ENCODE measurements around the gene RPS15. TPM values are rescaled to one million over a fixed set of nuclear protein-coding genes. Genes with fewer than 3 reads are reported as not detected.

The RPS15 gene
- total RNA-seq, 2 experiments from 2014 or later, result 1,642 to 1,717 TPM

DNA sequence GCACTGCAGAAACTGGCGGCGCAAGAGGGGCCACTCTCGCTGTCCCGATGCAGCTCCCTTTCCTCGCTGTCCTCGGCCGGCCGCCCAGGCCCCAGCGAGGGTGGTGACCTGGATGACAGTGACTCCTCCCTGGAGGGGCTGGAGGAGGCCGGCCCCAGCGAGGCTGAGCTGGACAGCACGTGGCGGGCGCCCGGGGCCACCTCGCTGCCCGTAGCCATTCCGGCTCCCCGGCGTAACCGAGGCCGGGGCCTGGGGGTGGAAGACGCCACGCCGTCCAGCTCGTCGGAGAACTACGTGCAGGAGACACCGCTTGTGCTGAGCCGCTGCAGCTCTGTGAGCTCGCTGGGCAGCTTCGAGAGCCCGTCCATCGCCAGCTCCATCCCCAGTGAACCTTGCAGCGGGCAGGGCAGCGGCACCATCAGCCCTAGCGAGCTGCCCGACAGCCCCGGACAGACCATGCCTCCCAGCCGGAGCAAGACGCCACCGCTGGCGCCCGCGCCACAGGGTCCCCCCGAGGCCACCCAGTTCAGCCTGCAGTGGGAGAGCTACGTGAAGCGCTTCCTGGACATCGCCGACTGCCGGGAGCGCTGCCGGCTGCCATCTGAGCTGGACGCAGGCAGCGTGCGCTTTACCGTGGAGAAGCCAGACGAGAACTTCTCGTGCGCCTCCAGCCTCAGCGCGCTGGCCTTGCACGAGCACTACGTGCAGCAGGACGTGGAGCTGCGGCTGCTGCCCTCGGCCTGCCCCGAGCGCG, 28.4 kb downstream of the RPS15 start:
- Mint-ChIP-seq H3K4me3 (no peak overlapping the region), H3K4me1 (ENCODE audit: low read depth) (peaks cover 5% of the 10 kb centered on the region), H3K9me3 (no peaks in the 10 kb centered on the region), H3K27ac (no peak overlapping the region), H3K36me3 (no peaks in the 10 kb centered on the region), H3K27me3 (peaks cover 8% of the 10 kb centered on the region)
- ChIA-PET POLR2A (interaction anchor here (1.4 kb wide), 1 partner anchor 8 kb away, joined by 3 read pairs; no protein-coding TSS in a partner anchor), CTCF (interaction anchor here (1.0 to 2.5 kb wide), 7 partner anchors 8 to 22 kb away, joined by 3 to 20 read pairs (median 5); no protein-coding TSS in a partner anchor)
- no peak for DNase-seq
- intact Hi-C loops (cut with micrococcal nuclease), result no loop called here

DNA sequence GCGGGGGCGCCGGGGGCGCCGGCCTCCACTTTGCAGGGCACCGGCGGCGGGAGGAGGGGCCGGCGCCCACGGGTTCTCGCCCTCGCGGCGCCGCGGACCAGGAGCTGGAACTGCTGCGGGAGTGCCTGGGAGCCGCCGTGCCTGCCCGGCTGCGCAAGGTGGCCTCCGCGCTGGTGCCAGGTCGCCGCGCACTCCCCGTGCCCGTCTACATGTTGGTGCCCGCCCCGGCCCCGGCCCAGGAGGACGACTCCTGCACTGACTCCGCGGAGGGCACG, 29.0 kb downstream of the RPS15 start:
- intact Hi-C loops (cut with micrococcal nuclease), result no loop called here
- Mint-ChIP-seq H3K4me3 (no peak overlapping the region), H3K27me3 (peaks cover 8% of the 10 kb centered on the region), H3K4me1 (ENCODE audit: low read depth) (peaks cover 9% of the 10 kb centered on the region), H3K27ac (no peak overlapping the region), H3K36me3 (no peaks in the 10 kb centered on the region), H3K9me3 (no peaks in the 10 kb centered on the region)
- CTCF ChIA-PET, result interaction anchor here (1.2 to 2.5 kb wide), 3 partner anchors 8 to 22 kb away, joined by 3 to 20 read pairs (median 14); no protein-coding TSS in a partner anchor
- DNase-seq, result no peak
- POLR2A ChIA-PET, result interaction anchor here (1.4 kb wide), 1 partner anchor 8 kb away, joined by 3 read pairs; no protein-coding TSS in a partner anchor

DNA sequence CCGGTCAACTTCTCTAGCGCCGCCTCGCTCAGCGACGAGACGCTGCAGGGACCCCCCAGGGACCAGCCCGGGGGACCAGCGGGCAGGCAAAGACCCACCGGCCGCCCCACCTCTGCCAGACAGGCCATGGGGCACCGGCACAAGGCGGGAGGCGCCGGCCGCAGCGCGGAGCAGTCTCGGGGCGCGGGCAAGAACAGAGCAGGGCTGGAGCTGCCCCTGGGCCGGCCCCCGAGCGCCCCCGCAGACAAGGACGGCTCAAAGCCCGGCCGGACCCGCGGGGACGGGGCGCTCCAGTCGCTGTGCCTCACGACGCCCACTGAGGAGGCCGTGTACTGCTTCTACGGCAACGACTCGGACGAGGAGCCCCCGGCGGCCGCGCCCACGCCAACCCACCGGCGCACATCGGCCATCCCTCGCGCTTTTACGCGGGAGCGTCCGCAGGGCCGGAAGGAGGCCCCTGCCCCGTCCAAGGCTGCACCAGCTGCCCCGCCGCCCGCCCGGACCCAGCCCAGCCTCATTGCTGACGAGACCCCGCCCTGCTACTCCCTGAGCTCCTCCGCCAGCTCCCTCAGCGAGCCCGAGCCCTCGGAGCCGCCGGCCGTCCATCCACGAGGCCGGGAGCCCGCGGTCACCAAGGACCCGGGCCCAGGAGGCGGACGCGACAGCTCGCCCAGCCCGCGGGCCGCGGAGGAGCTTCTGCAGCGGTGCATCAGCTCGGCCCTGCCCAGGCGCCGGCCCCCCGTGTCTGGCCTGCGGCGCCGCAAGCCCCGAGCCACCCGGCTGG, 29.5 kb downstream of the RPS15 start:
- intact Hi-C loops (cut with micrococcal nuclease), result no loop called here
- DNase-seq, result no peak
- H3K4me3 Mint-ChIP-seq, result no peak overlapping the region
- peaks cover 8% of the 10 kb centered on the region for H3K27me3 Mint-ChIP-seq
- ChIA-PET POLR2A (interaction anchor here (1.4 to 2.1 kb wide), 2 partner anchors 7 to 23 kb away, joined by 3 to 5 read pairs; no protein-coding TSS in a partner anchor), CTCF (interaction anchor here (1.2 to 3.4 kb wide), 4 partner anchors 9 to 23 kb away, joined by 3 to 20 read pairs (median 14); no protein-coding TSS in a partner anchor)
- no peak overlapping the region for H3K27ac Mint-ChIP-seq
- peaks cover 9% of the 10 kb centered on the region for H3K4me1 Mint-ChIP-seq (ENCODE audit: low read depth)
- no peaks in the 10 kb centered on the region for H3K36me3 Mint-ChIP-seq
- H3K9me3 Mint-ChIP-seq, result no peaks in the 10 kb centered on the region

DNA sequence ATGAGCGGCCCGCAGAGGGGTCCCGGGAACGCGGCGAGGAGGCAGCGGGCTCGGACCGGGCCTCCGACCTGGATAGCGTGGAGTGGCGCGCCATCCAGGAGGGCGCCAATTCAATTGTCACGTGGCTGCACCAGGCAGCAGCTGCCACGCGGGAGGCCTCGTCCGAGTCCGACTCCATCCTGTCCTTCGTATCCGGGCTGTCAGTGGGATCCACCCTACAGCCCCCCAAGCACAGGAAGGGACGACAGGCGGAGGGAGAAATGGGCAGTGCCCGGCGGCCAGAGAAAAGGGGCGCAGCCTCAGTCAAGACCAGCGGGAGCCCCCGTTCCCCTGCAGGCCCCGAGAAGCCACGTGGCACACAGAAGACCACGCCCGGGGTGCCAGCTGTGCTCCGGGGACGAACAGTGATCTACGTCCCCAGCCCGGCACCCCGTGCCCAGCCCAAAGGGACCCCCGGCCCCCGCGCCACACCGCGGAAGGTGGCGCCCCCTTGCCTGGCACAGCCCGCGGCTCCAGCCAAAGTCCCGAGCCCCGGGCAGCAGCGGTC, 30.2 kb downstream of the RPS15 start:
- DNase-seq, result no peak
- Mint-ChIP-seq H3K27ac (no peak overlapping the region), H3K36me3 (no peaks in the 10 kb centered on the region), H3K27me3 (peaks cover 8% of the 10 kb centered on the region), H3K9me3 (no peaks in the 10 kb centered on the region), H3K4me3 (no peak overlapping the region), H3K4me1 (ENCODE audit: low read depth) (peaks cover 9% of the 10 kb centered on the region)
- POLR2A ChIA-PET, result interaction anchor here (2.1 kb wide), 1 partner anchor 23 kb away, joined by 5 read pairs; no protein-coding TSS in a partner anchor
- CTCF ChIA-PET, result interaction anchor here (1.3 to 3.4 kb wide), 2 partner anchors 24 to 189 kb away, joined by 5 to 13 read pairs; no protein-coding TSS in a partner anchor
- intact Hi-C loops (cut with micrococcal nuclease), result no loop called here

DNA sequence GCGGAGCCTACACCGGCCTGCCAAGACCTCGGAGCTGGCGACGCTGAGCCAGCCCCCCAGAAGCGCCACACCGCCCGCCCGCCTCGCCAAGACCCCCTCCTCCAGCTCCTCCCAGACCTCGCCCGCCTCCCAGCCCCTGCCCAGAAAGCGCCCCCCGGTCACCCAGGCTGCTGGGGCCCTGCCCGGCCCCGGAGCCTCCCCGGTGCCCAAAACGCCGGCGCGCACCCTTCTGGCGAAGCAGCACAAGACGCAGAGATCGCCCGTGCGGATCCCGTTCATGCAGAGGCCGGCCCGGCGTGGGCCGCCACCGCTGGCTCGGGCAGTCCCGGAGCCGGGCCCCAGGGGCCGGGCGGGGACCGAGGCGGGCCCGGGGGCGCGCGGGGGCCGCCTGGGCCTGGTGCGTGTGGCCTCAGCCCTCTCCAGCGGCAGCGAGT, 30.6 kb downstream of the RPS15 start:
- intact Hi-C loops (cut with micrococcal nuclease), result no loop called here
- peak; percentile 45 for DNase-seq
- no peaks in the 10 kb centered on the region for H3K9me3 Mint-ChIP-seq
- no peak overlapping the region for H3K27ac Mint-ChIP-seq
- peaks cover 9% of the 10 kb centered on the region for H3K4me1 Mint-ChIP-seq (ENCODE audit: low read depth)
- CTCF ChIA-PET, result interaction anchor here (1.3 to 3.4 kb wide), 2 partner anchors 24 to 189 kb away, joined by 5 to 13 read pairs; no protein-coding TSS in a partner anchor
- H3K27me3 Mint-ChIP-seq, result peaks cover 8% of the 10 kb centered on the region
- peak overlapping the region; percentile 8 for H3K4me3 Mint-ChIP-seq
- POLR2A ChIA-PET, result interaction anchor here (2.1 kb wide), 1 partner anchor 24 kb away, joined by 5 read pairs; no protein-coding TSS in a partner anchor
- H3K36me3 Mint-ChIP-seq, result no peaks in the 10 kb centered on the region

DNA sequence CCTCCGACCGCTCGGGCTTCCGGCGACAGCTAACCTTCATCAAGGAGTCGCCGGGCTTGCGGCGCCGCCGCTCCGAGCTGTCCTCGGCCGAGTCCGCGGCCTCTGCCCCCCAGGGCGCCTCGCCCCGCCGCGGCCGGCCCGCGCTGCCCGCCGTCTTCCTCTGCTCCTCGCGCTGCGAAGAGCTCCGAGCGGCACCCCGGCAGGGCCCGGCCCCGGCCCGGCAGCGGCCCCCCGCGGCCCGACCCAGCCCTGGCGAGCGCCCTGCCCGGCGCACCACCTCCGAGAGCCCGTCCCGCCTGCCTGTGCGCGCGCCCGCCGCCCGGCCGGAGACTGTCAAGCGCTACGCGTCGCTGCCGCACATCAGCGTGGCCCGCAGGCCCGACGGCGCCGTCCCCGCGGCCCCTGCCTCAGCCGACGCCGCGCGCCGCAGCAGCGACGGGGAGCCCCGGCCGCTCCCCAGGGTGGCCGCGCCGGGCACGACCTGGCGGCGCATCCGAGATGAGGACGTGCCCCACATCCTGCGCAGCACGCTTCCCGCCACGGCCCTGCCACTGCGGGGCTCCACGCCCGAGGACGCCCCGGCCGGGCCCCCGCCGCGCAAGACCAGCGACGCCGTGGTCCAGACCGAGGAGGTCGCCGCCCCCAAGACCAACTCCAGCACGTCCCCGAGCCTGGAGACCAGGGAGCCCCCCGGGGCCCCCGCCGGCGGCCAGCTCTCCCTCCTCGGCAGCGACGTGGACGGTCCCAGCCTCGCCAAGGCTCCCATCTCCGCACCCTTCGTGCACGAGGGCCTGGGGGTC, 31.3 kb downstream of the RPS15 start:
- peaks cover 8% of the 10 kb centered on the region for H3K27me3 Mint-ChIP-seq

DNA sequence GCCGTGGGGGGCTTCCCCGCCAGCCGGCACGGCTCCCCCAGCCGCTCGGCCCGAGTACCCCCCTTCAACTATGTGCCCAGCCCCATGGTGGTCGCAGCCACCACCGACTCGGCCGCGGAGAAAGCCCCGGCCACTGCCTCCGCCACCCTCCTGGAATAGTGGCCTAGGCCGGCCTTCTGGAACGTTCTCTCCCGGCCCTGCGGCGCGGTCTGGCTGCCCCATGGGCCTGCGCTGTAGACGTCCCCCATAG, 31.8 kb downstream of the RPS15 start:
- Mint-ChIP-seq H3K4me1 (ENCODE audit: low read depth) (peaks cover 9% of the 10 kb centered on the region), H3K4me3 (peak overlapping the region; percentile 53), H3K36me3 (peaks cover 2% of the 10 kb centered on the region), H3K27ac (no peak overlapping the region), H3K9me3 (no peaks in the 10 kb centered on the region), H3K27me3 (peaks cover 8% of the 10 kb centered on the region)
- ChIA-PET CTCF (interaction anchor here (3.4 kb wide), 1 partner anchor 25 kb away, joined by 13 read pairs; no protein-coding TSS in a partner anchor), POLR2A (no interaction called here)
- DNase-seq, result no peak
- intact Hi-C loops (cut with micrococcal nuclease), result loop anchor here (5.0 kb wide), 1 partner anchor 33 kb away; the partner anchor contains the start of gene RPS15

More for the DNA sequence above, 31.3 kb downstream of the RPS15 start:
- Mint-ChIP-seq H3K27ac (no peak overlapping the region), H3K36me3 (peaks cover 2% of the 10 kb centered on the region), H3K4me1 (ENCODE audit: low read depth) (peaks cover 9% of the 10 kb centered on the region), H3K4me3 (no peak overlapping the region), H3K9me3 (no peaks in the 10 kb centered on the region)
- intact Hi-C loops (cut with micrococcal nuclease), result loop anchor here (5.0 kb wide), 1 partner anchor 32 kb away; the partner anchor contains the start of gene RPS15
- ChIA-PET POLR2A (interaction anchor here (2.1 kb wide), 1 partner anchor 24 kb away, joined by 5 read pairs; no protein-coding TSS in a partner anchor), CTCF (interaction anchor here (1.3 to 3.4 kb wide), 2 partner anchors 25 to 190 kb away, joined by 5 to 13 read pairs; no protein-coding TSS in a partner anchor)
- DNase-seq, result peak; percentile 31

DNA sequence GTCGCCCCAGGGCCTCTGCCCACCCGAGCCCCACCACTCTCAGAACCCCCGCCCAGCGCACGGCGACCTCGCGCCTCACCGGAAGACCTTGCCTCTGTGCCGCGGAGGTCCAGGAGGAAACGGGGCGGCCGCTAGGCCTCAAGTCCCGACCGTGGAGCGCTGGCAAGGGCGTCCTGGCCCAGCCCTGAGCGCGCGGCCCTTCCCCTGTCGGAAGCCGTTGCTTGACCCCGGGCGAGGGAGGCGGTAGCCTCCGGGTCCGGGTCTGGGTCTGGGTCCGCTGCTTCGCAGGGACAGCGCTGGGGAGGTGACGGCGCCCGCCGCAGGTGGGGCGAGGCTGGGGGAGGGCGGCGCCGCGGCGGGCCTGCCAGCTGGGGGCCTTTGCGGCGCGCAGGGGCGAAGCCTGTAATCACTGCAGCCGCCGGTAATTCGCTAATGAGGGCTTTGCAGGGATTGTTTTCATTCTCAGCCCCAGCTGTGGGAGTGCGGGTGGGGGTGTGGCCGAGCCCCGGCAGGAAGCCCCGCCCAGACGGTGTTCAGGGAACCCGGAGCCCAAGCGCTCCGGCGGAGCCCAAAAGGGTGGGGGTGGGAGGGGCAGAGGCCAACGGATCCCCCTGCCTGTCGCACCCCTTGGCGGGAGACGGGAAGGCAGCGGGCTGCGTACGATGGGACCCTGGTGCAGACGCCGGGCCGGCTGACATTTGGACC, 32.3 kb downstream of the RPS15 start:
- no peaks in the 10 kb centered on the region for H3K9me3 Mint-ChIP-seq
- POLR2A ChIA-PET, result interaction anchor here (0.7 to 1.0 kb wide), 2 partner anchors 22 to 30 kb away, joined by 3 to 4 read pairs; no protein-coding TSS in a partner anchor
- CTCF ChIA-PET, result interaction anchor here (3.4 kb wide), 1 partner anchor 26 kb away, joined by 13 read pairs; no protein-coding TSS in a partner anchor
- peaks cover 9% of the 10 kb centered on the region for H3K4me1 Mint-ChIP-seq (ENCODE audit: low read depth)
- DNase-seq, result peak; percentile 77
- H3K4me3 Mint-ChIP-seq, result peak overlapping the region; percentile 53
- H3K27ac Mint-ChIP-seq, result no peak overlapping the region
- peaks cover 8% of the 10 kb centered on the region for H3K27me3 Mint-ChIP-seq
- intact Hi-C loops (cut with micrococcal nuclease), result loop anchor here (5.0 kb wide), 1 partner anchor 33 kb away; the partner anchor contains the start of gene RPS15
- H3K36me3 Mint-ChIP-seq, result peaks cover 2% of the 10 kb centered on the region

DNA sequence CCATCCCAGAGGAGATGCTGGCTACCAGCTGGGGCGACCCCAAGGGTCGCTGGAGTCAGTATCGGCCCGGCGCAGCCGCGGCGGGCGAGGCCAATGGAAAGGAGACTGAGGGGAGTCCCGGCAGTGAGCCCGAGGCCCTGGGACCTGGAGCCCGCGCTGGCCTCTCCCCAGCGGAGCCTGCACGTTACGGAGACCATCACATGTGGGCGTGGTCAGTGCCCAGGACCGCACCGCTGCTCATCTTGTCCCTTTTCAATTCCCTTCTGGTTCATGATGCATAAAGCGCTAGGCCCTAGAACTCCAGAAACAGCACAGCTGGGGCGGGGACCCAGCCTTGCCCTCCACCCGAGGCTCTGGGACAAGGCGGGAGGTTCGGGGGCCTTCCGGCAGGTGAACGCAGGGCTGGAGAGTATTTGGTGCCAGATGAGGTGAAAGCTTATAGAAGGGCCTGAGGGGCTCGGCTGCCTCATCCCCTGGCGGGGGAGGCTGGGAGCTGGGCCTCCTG, 32.9 kb downstream of the RPS15 start:
- ChIA-PET POLR2A (interaction anchor here (0.7 to 2.2 kb wide), 3 partner anchors 15 to 31 kb away, joined by 3 to 7 read pairs (median 4); no protein-coding TSS in a partner anchor), CTCF (interaction anchor here (1.1 to 3.4 kb wide), 3 partner anchors 16 to 26 kb away, joined by 3 to 13 read pairs (median 5); no protein-coding TSS in a partner anchor)
- peaks cover 9% of the 10 kb centered on the region for H3K4me1 Mint-ChIP-seq (ENCODE audit: low read depth)
- intact Hi-C loops (cut with micrococcal nuclease), result loop anchor here (5.0 kb wide), 1 partner anchor 34 kb away; the partner anchor contains the start of gene RPS15
- no peak overlapping the region for H3K27ac Mint-ChIP-seq
- peaks cover 7% of the 10 kb centered on the region for H3K27me3 Mint-ChIP-seq
- no peaks in the 10 kb centered on the region for H3K9me3 Mint-ChIP-seq
- DNase-seq, result peak; percentile 49
- H3K36me3 Mint-ChIP-seq, result peaks cover 2% of the 10 kb centered on the region
- no peak overlapping the region for H3K4me3 Mint-ChIP-seq

DNA sequence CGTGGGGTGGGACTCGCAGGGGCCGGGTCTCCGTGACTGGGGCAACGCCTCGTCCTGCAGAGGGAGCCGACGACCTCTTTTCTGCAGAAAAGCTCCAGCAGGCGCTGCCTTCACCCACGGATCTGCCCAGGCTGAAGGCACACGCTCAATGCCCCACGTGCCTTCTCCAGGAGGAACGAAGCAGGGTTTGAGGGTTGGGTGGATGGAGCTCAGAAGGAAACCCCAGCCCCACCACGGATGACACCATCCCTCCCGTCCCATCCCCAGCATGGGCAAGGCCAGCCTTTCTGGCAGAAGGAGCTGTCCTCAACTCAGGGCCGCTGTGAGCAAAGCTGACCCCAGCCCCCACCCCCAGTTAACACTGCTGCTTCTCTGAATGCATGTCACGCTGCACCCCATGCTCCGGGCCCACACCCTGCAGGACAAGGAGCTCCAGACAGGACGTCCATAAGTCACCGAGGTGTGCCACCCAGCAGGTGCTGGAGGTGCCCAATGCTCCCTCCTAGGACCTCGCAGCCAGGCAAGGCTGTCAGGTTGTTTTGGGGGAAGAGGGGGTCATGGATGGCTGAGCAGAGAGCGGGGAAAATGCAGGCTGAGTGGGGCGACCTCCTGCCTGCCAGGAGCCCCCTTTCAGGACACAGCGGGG, 33.4 kb downstream of the RPS15 start:
- H3K27ac Mint-ChIP-seq, result no peak overlapping the region
- no peak overlapping the region for H3K4me3 Mint-ChIP-seq
- no peaks in the 10 kb centered on the region for H3K9me3 Mint-ChIP-seq
- ChIA-PET CTCF (interaction anchor here (1.1 to 1.4 kb wide), 2 partner anchors 17 to 26 kb away, joined by 3 to 5 read pairs; no protein-coding TSS in a partner anchor), POLR2A (interaction anchor here (1.0 to 2.2 kb wide), 2 partner anchors 16 to 31 kb away, joined by 4 to 7 read pairs; no protein-coding TSS in a partner anchor)
- H3K4me1 Mint-ChIP-seq (ENCODE audit: low read depth), result peaks cover 9% of the 10 kb centered on the region
- peaks cover 6% of the 10 kb centered on the region for H3K27me3 Mint-ChIP-seq
- DNase-seq, result peak; percentile 28
- peaks cover 2% of the 10 kb centered on the region for H3K36me3 Mint-ChIP-seq
- intact Hi-C loops (cut with micrococcal nuclease), result loop anchor here (5.0 kb wide), 1 partner anchor 34 kb away; the partner anchor contains the start of gene RPS15
